Uterus (tissue), 2 donors: ENCODE data around the gene PEAK1.

Experiments
- CTCF ChIP-seq, 4 experiments: fragments of 200-600 bp in 2 of 4; fragments of 450-650 bp in 2 of 4; sonication (generic) in 2 of 4; IDR thresholded peaks; one replicate each; pipeline ENCODE4 v1.5.1; 2016 to 2019; ENCODE audit warnings: antibody characterized with exemption in 4 of 4, mild to moderate bottlenecking in 2 of 4, moderate library complexity in 1 of 4
- POLR2A ChIP-seq, 2 donors: fragments of 450-650 bp; IDR thresholded peaks; one replicate each; pipeline ENCODE4 v1.6.1; 2016; ENCODE audit warnings: antibody characterized with exemption in 2 of 2, mild to moderate bottlenecking in 1 of 2, moderate library complexity in 1 of 2

- TF ChIP-seq POLR2A (IDR thresholded peaks at IDR 0.05), result no peak
- TF ChIP-seq CTCF (IDR thresholded peaks at IDR 0.05), result no peak
Observed at GRCh38 chr15:77358545-77359240, 61.2 kb downstream of the PEAK1 start.
